SK-N-SH (cell line): Measurements from ENCODE around the gene LAMA4. TPM values are rescaled to one million over a fixed set of nuclear protein-coding genes. Genes with fewer than 3 reads are reported as not detected.

Source experiments
- CTCF ChIA-PET: fragments of 300-600, 350-600 bp; formaldehyde crosslinking; extraction: SDS; loops from one replicate; lab custom pipeline; 2021; lab: Yijun Ruan, JAX
- POLR2A ChIA-PET: fragments of 350-600 bp; sonication (Branson Sonifier 250); formaldehyde crosslinking; extraction: SDS; loops from one replicate; lab custom pipeline; 2020; ENCODE audit warnings: antibody characterized with exemption, inconsistent platforms; lab: Yijun Ruan, JAX
- DNase-seq: peaks from one replicate; pipeline ENCODE4 v3.0.0; 2012
- H2AFZ ChIP-seq: fragments of 200-600 bp; sonication (generic); 2 replicates; pipeline ENCODE4 v1.8.1; 2016; ENCODE audit warnings: antibody characterized with exemption, mild to moderate bottlenecking, low read depth
- H3F3A ChIP-seq: fragments of 200-600 bp; sonication (generic); replicated peaks from 2 replicates; pipeline ENCODE3; 2016; ENCODE audit warnings: antibody characterized with exemption, mild to moderate bottlenecking; ENCODE audit not compliant: insufficient read depth
- H3K27ac ChIP-seq, 2 experiments: fragments of 200-500 bp in 1 of 2; fragments of 200-600 bp in 1 of 2; sonication (Bioruptor generic) in 1 of 2; sonication (generic), shearing (Covaris generic) in 1 of 2; 2 replicates each; pipeline versions ENCODE4 v1.5.1 to v1.6.1; 2014 to 2016; ENCODE audit warnings: low read depth in 2 of 2, inconsistent platforms in 1 of 2, low read length in 1 of 2, mild to moderate bottlenecking in 1 of 2, mixed read lengths in 1 of 2
- H3K27me3 ChIP-seq: fragments of 200-600 bp; sonication (generic), shearing (Covaris generic); 2 replicates; pipeline ENCODE4 v1.6.1; 2016; ENCODE audit warnings: mixed run types; ENCODE audit not compliant: insufficient read depth
- H3K36me3 ChIP-seq, 2 experiments: fragments of 200-500 bp in 1 of 2; fragments of 200-600 bp in 1 of 2; sonication (Bioruptor generic) in 1 of 2; sonication (generic) in 1 of 2; replicated peaks in 1 of 2; 2 replicates each; pipeline versions ENCODE3 to v1.5.1; 2014 to 2016; ENCODE audit warnings: low read length in 1 of 2, mild to moderate bottlenecking in 1 of 2; ENCODE audit not compliant: insufficient read depth in 2 of 2, control insufficient read depth in 1 of 2
- H3K4me1 ChIP-seq, 2 experiments: fragments of 200-500 bp in 1 of 2; fragments of 200-600 bp in 1 of 2; sonication (Bioruptor generic) in 1 of 2; sonication (generic), shearing (Covaris generic) in 1 of 2; 2 replicates each; pipeline versions ENCODE4 v1.5.1 to v1.6.1; 2014 to 2016; ENCODE audit warnings: low read depth in 1 of 2, low read length in 1 of 2, mixed run types in 1 of 2; ENCODE audit not compliant: insufficient read depth in 2 of 2, control insufficient read depth in 1 of 2
- H3K4me2 ChIP-seq: fragments of 200-600 bp; sonication (generic), shearing (Covaris generic); 2 replicates; pipeline ENCODE4 v1.6.1; 2017; ENCODE audit warnings: mixed run types
- H3K4me3 ChIP-seq, 2 experiments: fragments of 200-500 bp in 1 of 2; fragments of 200-600 bp in 1 of 2; sonication (Bioruptor generic) in 1 of 2; sonication (generic), shearing (Covaris generic) in 1 of 2; 2 replicates each; pipeline versions ENCODE4 v1.5.1 to v1.8.1; 2014 to 2016; ENCODE audit warnings: low read depth in 2 of 2, inconsistent platforms in 1 of 2, low read length in 1 of 2, mild to moderate bottlenecking in 1 of 2, mixed read lengths in 1 of 2, moderate library complexity in 1 of 2
- H3K79me2 ChIP-seq: fragments of 200-600 bp; sonication (generic); 2 replicates; pipeline ENCODE4 v1.8.1; 2017; ENCODE audit warnings: mild to moderate bottlenecking; ENCODE audit not compliant: insufficient read depth
- H3K9ac ChIP-seq: fragments of 200-600 bp; sonication (generic); 2 replicates; pipeline ENCODE4 v1.6.1; 2017; ENCODE audit warnings: mixed run types
- H3K9me2 ChIP-seq: fragments of 200-600 bp; sonication (generic); 2 replicates; pipeline ENCODE4 v1.6.1; 2017; ENCODE audit warnings: mixed run types
- H3K9me3 ChIP-seq: fragments of 200-600 bp; sonication (generic); 2 replicates; pipeline ENCODE4 v1.6.1; 2017; ENCODE audit warnings: mixed run types, mild to moderate bottlenecking, moderate library complexity
- H4K20me1 ChIP-seq: fragments of 200-600 bp; sonication (generic); 2 replicates; pipeline ENCODE4 v1.6.1; 2017; ENCODE audit warnings: mild to moderate bottlenecking, mixed run types; ENCODE audit not compliant: insufficient read depth
- CTCF ChIP-seq: fragments of 200-600 bp; sonication (generic); IDR thresholded peaks from 2 replicates; pipeline ENCODE4 v1.6.1; 2017; ENCODE audit warnings: antibody characterized with exemption, mild to moderate bottlenecking, moderate library complexity
- ELF1 ChIP-seq: IDR thresholded peaks from 2 replicates; pipeline ENCODE4 v1.4.0; 2012
- EP300 ChIP-seq, 2 experiments: IDR thresholded peaks; 2 replicates each; pipeline versions ENCODE4 v1.4.0 to v1.6.1; 2012; ENCODE audit warnings: borderline replicate concordance in 1 of 2, low read depth in 1 of 2, low read length in 1 of 2
- EZH2phosphoT487 ChIP-seq: fragments of 200-600 bp; sonication (generic); IDR thresholded peaks from 2 replicates; pipeline ENCODE4 v1.6.1; 2017; ENCODE audit warnings: low read depth, mixed run types, mild to moderate bottlenecking, antibody characterized with exemption, moderate library complexity, borderline replicate concordance
- MAX ChIP-seq: IDR thresholded peaks from 2 replicates; pipeline ENCODE4 v1.4.0; 2012; ENCODE audit warnings: low read depth
- MEF2A ChIP-seq: IDR thresholded peaks from 2 replicates; pipeline ENCODE4 v1.4.0; 2012; ENCODE audit warnings: low read depth, borderline replicate concordance
- NFIC ChIP-seq: IDR thresholded peaks from 2 replicates; pipeline ENCODE4 v1.4.0; 2012; ENCODE audit warnings: borderline replicate concordance
- NRF1 ChIP-seq: IDR thresholded peaks from 2 replicates; pipeline ENCODE4 v1.6.1; 2012; ENCODE audit warnings: low read depth, mild to moderate bottlenecking, low read length
- POLR2AphosphoS5 ChIP-seq: IDR thresholded peaks from 2 replicates; pipeline ENCODE4 v1.6.1; 2012; ENCODE audit warnings: low read depth, low read length
- RAD21 ChIP-seq: IDR thresholded peaks from 2 replicates; pipeline ENCODE4 v1.6.1; 2012; ENCODE audit warnings: mild to moderate bottlenecking, low read length
- RFX5 ChIP-seq: IDR thresholded peaks from 2 replicates; pipeline ENCODE4 v1.6.1; 2012; ENCODE audit warnings: mild to moderate bottlenecking, improper control_type of control experiment, low read length
- SMC3 ChIP-seq: IDR thresholded peaks from 2 replicates; pipeline ENCODE4 v1.6.1; 2012; ENCODE audit warnings: low read depth, low read length, improper control_type of control experiment
- TCF12 ChIP-seq: IDR thresholded peaks from 2 replicates; pipeline ENCODE4 v1.4.0; 2012
- TEAD4 ChIP-seq: IDR thresholded peaks from 2 replicates; pipeline ENCODE4 v1.4.0; 2012; ENCODE audit warnings: mild to moderate bottlenecking, borderline replicate concordance; ENCODE audit not compliant: insufficient read depth
- USF1 ChIP-seq: IDR thresholded peaks from 2 replicates; pipeline ENCODE4 v1.4.0; 2012; ENCODE audit warnings: low read depth, borderline replicate concordance
- USF2 ChIP-seq: fragments of 150-350 bp; IDR thresholded peaks from 2 replicates; pipeline ENCODE4 v1.6.1; 2017; ENCODE audit warnings: antibody characterized with exemption, low read length, low read depth, borderline replicate concordance
- ZBTB33 ChIP-seq: IDR thresholded peaks from 2 replicates; pipeline ENCODE4 v1.4.0; 2012; ENCODE audit warnings: low read depth, borderline replicate concordance
- WGBS: methylation state at CpG from one replicate; pipeline ENCODE4 v1.1.6; 2017; ENCODE audit warnings: low lambda C conversion rate; 5-methylcytosine and 5-hydroxymethylcytosine counted together
- polyA plus RNA-seq, 3 experiments: library from polyadenylated mRNA; depleted of rRNA; stranded (reverse); fragments of >200 nt; gene quantifications; 2 replicates each; pipeline ENCODE4 v1.2.3, GENCODE V29; 2012

Gene LAMA4
- polyA plus RNA-seq, 1 of the 3 experiments (the other 2 are of a cell fraction) = 9.4 TPM

GRCh38 chr6:112269979-112270566 lies 15.7 kb upstream of the LAMA4 start:
- Histone ChIP-seq H3K4me2 (no peak overlapping the region), H2AFZ (no peak overlapping the region), H3K4me1 (peaks cover 0 to 22% of the 10 kb centered on the region in 2 experiments; a peak in 2 of 4 replicates), H3K27me3 (no peaks in the 10 kb centered on the region), H3K9ac (no peak overlapping the region), H3F3A (no peaks in the 10 kb centered on the region), H3K27ac (peak overlapping the region in 1 of 2 experiments; percentile 74; a peak in 2 of 4 replicates), H3K36me3 (no peaks in the 10 kb centered on the region), H3K4me3 (no peak overlapping the region), H4K20me1 (no peaks in the 10 kb centered on the region), H3K9me2 (no peaks in the 10 kb centered on the region), H3K9me3 (no peaks in the 10 kb centered on the region), H3K79me2 (no peaks in the 10 kb centered on the region)
- POLR2A ChIA-PET = interaction anchor here (1.2 kb wide), 1 partner anchor 16 kb away, joined by 3 read pairs; no protein-coding TSS in a partner anchor
- TF ChIP-seq EZH2phosphoT487 (no peak), ELF1 (no peak), USF1 (no peak), NRF1 (no peak), POLR2AphosphoS5 (no peak), MAX (no peak), RFX5 (no peak), TEAD4 (no peak), CTCF (no peak), MEF2A (no peak)
- DNase-seq = no peak
- CTCF ChIA-PET = interaction anchor here (0.7 to 5.7 kb wide), 9 partner anchors 10 to 301 kb away, joined by 3 to 38 read pairs (median 3); partner anchors contain the start of gene LAMA4
- WGBS = 84% methylated on average over 3 of the region's 3 CpGs

GRCh38 chr6:112269114-112269513 lies 14.7 kb upstream of the LAMA4 start:
- Histone ChIP-seq H3K9me3 (no peaks in the 10 kb centered on the region), H3K9me2 (no peaks in the 10 kb centered on the region), H3K4me1 (peaks cover 0 to 19% of the 10 kb centered on the region in 2 experiments; a peak in 2 of 4 replicates), H4K20me1 (no peaks in the 10 kb centered on the region), H3K9ac (no peak overlapping the region), H3K36me3 (no peaks in the 10 kb centered on the region), H3K4me2 (no peak overlapping the region), H3K79me2 (no peaks in the 10 kb centered on the region), H3K27ac (peak overlapping the region in 1 of 2 experiments; percentile 74; a peak in 2 of 4 replicates), H3F3A (no peaks in the 10 kb centered on the region), H3K27me3 (no peaks in the 10 kb centered on the region), H3K4me3 (no peak overlapping the region), H2AFZ (no peak overlapping the region)
- CTCF ChIA-PET = interaction anchor here (0.7 to 5.7 kb wide), 11 partner anchors 13 to 127 kb away, joined by 3 to 38 read pairs (median 4); partner anchors contain the start of gene LAMA4
- POLR2A ChIA-PET = no interaction called here
- TF ChIP-seq NFIC = no peak
- no peak for TF ChIP-seq EP300 (IDR thresholded peaks at IDR 0.05; ENCODE audit: borderline replicate concordance in 1 of 2, low read depth in 1 of 2, low read length in 1 of 2)
- TF ChIP-seq RAD21 = peak; percentile 53
- TF ChIP-seq CTCF = peak; percentile 41
- TF ChIP-seq USF2 = no peak
- TF ChIP-seq SMC3 = peak; percentile 39
- TF ChIP-seq ZBTB33 = no peak
- TF ChIP-seq TCF12 = no peak
- no peak for DNase-seq
- 79% methylated on average over 5 of the region's 5 CpGs for WGBS
